ENCODE results near the gene TNS2.

- TF ChIP-seq CTCF (IDR thresholded peaks at IDR 0.05): no peak
- TF ChIP-seq EZH2 (IDR thresholded peaks at IDR 0.05): no peak
Observed at GRCh38 chr12:53091756-53092155, 41.9 kb downstream of the TNS2 start.

Measured in neural progenitor cell (in vitro differentiated cells).